WTC11 (cell line): ENCODE results near the gene PIM1. TPM values are rescaled to one million over a fixed set of nuclear protein-coding genes. Genes with fewer than 3 reads are reported as not detected.

ENCODE experiments used
- ATAC-seq: fragments of 200-7000 bp; cut with Tn5 transposase; 2 replicates; pipeline ENCODE4 v1.10.0; 2021; ENCODE audit warnings: mild to moderate bottlenecking, moderate library complexity
- CTCF ChIA-PET: fragments of 300-600 bp; sonication (Branson Sonifier 250); formaldehyde crosslinking; loops from one replicate; lab custom pipeline; 2021; ENCODE audit warnings: antibody characterized with exemption; lab: Charles Lee
- POLR2A ChIA-PET: fragments of 350-600 bp; sonication (Branson Sonifier 250); formaldehyde crosslinking; loops from one replicate; lab custom pipeline; 2021; ENCODE audit warnings: antibody characterized with exemption; lab: Charles Lee
- DNase-seq: peaks from one replicate; pipeline ENCODE4 v3.0.0; 2021; ENCODE audit warnings: low spot score
- H3K27ac Mint-ChIP-seq: 2 replicates; pipeline ENCODE4 v1.8.0; 2021; ENCODE audit warnings: mixed read lengths
- H3K27me3 Mint-ChIP-seq: 2 replicates; pipeline ENCODE4 v1.8.0; 2021; ENCODE audit warnings: low read depth, mild to moderate bottlenecking, moderate library complexity, mixed read lengths
- H3K36me3 Mint-ChIP-seq: 2 replicates; pipeline ENCODE4 v1.8.0; 2021; ENCODE audit warnings: mixed read lengths
- H3K4me1 Mint-ChIP-seq: 2 replicates; pipeline ENCODE4 v1.8.0; 2022; ENCODE audit warnings: mixed read lengths
- H3K4me3 Mint-ChIP-seq: 2 replicates; pipeline ENCODE4 v1.8.0; 2021; ENCODE audit warnings: mild to moderate bottlenecking, moderate library complexity, mixed read lengths
- H3K9me3 Mint-ChIP-seq: 2 replicates; pipeline ENCODE4 v1.8.0; 2021; ENCODE audit warnings: mixed read lengths
- ERG ChIP-seq: fragments of 250-450 bp; sonication (Bioruptor Pico); IDR thresholded peaks from 2 replicates; pipeline ENCODE4 v1.8.0; 2021; ENCODE audit warnings: mild to moderate bottlenecking
- ETV6 ChIP-seq: sonication (generic); formaldehyde crosslinking; IDR thresholded peaks from 2 replicates; pipeline ENCODE4 v1.8.1; 2022; ENCODE audit warnings: mild to moderate bottlenecking, missing genetic modification reagents
- FOXK1 ChIP-seq: sonication (generic); formaldehyde crosslinking; IDR thresholded peaks from 2 replicates; pipeline ENCODE4 v1.8.0; 2022; ENCODE audit warnings: mild to moderate bottlenecking, moderate library complexity, missing genetic modification reagents
- IRF1 ChIP-seq: sonication (generic); formaldehyde crosslinking; IDR thresholded peaks from 2 replicates; pipeline ENCODE4 v1.8.0; 2023; ENCODE audit warnings: missing genetic modification reagents
- IRF2 ChIP-seq: sonication (generic); formaldehyde crosslinking; IDR thresholded peaks from 2 replicates; pipeline ENCODE4 v1.8.0; 2022; ENCODE audit warnings: low read depth, missing genetic modification reagents, borderline replicate concordance
- JUN ChIP-seq: sonication (generic); formaldehyde crosslinking; IDR thresholded peaks from 2 replicates; pipeline ENCODE4 v1.8.0; 2023; ENCODE audit warnings: mild to moderate bottlenecking, missing genetic modification reagents
- NFE2L1 ChIP-seq: sonication (generic); formaldehyde crosslinking; IDR thresholded peaks from 2 replicates; pipeline ENCODE4 v1.8.1; 2023; ENCODE audit warnings: missing genetic modification reagents
- NFYB ChIP-seq: sonication (generic); formaldehyde crosslinking; conservative IDR thresholded peaks from 2 replicates; pipeline ENCODE4 v1.8.0; 2022; ENCODE audit warnings: low read depth, missing genetic modification reagents
- PRRX2 ChIP-seq: fragments of 250-450 bp; sonication (Bioruptor Pico); IDR thresholded peaks from 2 replicates; pipeline ENCODE4 v1.8.0; 2021; ENCODE audit warnings: mild to moderate bottlenecking
- TCF7 ChIP-seq: sonication (generic); formaldehyde crosslinking; IDR thresholded peaks from 2 replicates; pipeline ENCODE4 v1.8.0; 2022; ENCODE audit warnings: mild to moderate bottlenecking, low read depth, missing genetic modification reagents, moderate library complexity
- ZNF396 ChIP-seq: fragments of 250-450 bp; sonication (Bioruptor Pico); IDR thresholded peaks from 2 replicates; pipeline ENCODE4 v1.8.0; 2021; ENCODE audit warnings: mild to moderate bottlenecking, moderate library complexity, borderline replicate concordance
- ZNF416 ChIP-seq: fragments of 250-450 bp; sonication (Bioruptor Pico); IDR thresholded peaks from 2 replicates; pipeline ENCODE4 v1.9.0; 2021; ENCODE audit warnings: mild to moderate bottlenecking, inconsistent platforms
- ZNF423 ChIP-seq: fragments of 250-450 bp; sonication (Bioruptor Pico); IDR thresholded peaks from 2 replicates; pipeline ENCODE4 v2.1.2; 2022; ENCODE audit warnings: mild to moderate bottlenecking, moderate library complexity
- total RNA-seq: library from RNA; stranded (reverse); gene quantifications from 3 replicates; pipeline ENCODE4 v1.2.3, GENCODE V29; 2021
- TF ChIP-seq, protein P1 (sequence below): fragments of 250-450 bp; sonication (Bioruptor Pico); IDR thresholded peaks from 2 replicates; pipeline ENCODE4 v1.9.0; 2021; ENCODE audit warnings: mild to moderate bottlenecking, borderline replicate concordance
- TF ChIP-seq, protein P2 (sequence below): sonication (generic); formaldehyde crosslinking; IDR thresholded peaks from 2 replicates; pipeline ENCODE4 v1.8.0; 2022; ENCODE audit warnings: mild to moderate bottlenecking, missing genetic modification reagents
- TF ChIP-seq, protein P3 (sequence below): sonication (generic); formaldehyde crosslinking; IDR thresholded peaks from 2 replicates; pipeline ENCODE4 v1.8.0; 2023; ENCODE audit warnings: missing genetic modification reagents, mild to moderate bottlenecking, borderline replicate concordance

The PIM1 gene
- total RNA-seq, 1 experiment from 2014 or later, result 64.7 TPM

DNA sequence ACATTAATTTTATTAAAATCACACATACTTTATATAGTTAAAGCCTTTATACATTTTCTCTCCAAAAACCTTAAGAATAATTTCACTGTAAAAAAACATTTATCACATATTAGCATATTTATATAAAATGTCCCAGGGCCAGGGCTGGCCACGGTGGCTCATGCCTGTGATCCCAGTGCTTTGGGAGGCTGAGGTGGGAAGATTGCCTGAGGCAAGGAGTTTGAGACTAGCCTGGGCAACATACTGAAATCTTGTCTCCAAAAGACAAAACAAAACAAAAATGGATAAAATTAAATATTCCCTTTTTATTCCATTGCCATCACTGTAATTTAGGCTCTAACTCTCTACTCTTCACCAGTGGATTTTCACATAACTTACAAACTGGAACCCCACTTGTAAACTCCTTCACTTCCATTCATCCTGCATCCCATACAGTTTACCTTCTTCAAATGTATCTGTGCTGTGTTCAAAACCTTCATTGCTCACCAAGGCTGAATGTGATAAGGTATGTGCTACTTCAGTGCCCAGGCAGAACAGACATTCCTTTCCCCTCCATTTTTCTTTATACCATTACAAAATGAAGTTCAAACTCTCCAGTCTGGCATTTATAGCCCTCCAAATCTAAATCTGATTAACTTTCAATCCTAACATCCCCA is 42.9 kb upstream of the PIM1 start:
- ATAC-seq (no peak), DNase-seq (no peak)
- ChIA-PET POLR2A (interaction anchor here (1.0 to 3.3 kb wide), 10 partner anchors 8 to 141 kb away, joined by 3 to 53 read pairs (median 14); partner anchors contain the start of genes MTCH1 and PIM1), CTCF (interaction anchor here (1.2 to 3.8 kb wide), 8 partner anchors 10 to 84 kb away, joined by 3 to 29 read pairs (median 8); partner anchors contain the start of gene PIM1)
- TF ChIP-seq NFE2L1 (no peak), TCF7 (CRISPR knock-in tag) (no peak), NFYB (CRISPR knock-in tag) (no peak), PRRX2 (CRISPR knock-in tag) (no peak), ZNF396 (no peak), IRF1 (CRISPR knock-in tag) (no peak), ETV6 (CRISPR knock-in tag) (no peak), FOXK1 (CRISPR knock-in tag) (no peak), IRF2 (CRISPR knock-in tag) (no peak), ZNF423 (CRISPR knock-in tag) (no peak), ZNF416 (no peak), JUN (no peak), ERG (no peak)
- TF ChIP-seq, protein P1, sequence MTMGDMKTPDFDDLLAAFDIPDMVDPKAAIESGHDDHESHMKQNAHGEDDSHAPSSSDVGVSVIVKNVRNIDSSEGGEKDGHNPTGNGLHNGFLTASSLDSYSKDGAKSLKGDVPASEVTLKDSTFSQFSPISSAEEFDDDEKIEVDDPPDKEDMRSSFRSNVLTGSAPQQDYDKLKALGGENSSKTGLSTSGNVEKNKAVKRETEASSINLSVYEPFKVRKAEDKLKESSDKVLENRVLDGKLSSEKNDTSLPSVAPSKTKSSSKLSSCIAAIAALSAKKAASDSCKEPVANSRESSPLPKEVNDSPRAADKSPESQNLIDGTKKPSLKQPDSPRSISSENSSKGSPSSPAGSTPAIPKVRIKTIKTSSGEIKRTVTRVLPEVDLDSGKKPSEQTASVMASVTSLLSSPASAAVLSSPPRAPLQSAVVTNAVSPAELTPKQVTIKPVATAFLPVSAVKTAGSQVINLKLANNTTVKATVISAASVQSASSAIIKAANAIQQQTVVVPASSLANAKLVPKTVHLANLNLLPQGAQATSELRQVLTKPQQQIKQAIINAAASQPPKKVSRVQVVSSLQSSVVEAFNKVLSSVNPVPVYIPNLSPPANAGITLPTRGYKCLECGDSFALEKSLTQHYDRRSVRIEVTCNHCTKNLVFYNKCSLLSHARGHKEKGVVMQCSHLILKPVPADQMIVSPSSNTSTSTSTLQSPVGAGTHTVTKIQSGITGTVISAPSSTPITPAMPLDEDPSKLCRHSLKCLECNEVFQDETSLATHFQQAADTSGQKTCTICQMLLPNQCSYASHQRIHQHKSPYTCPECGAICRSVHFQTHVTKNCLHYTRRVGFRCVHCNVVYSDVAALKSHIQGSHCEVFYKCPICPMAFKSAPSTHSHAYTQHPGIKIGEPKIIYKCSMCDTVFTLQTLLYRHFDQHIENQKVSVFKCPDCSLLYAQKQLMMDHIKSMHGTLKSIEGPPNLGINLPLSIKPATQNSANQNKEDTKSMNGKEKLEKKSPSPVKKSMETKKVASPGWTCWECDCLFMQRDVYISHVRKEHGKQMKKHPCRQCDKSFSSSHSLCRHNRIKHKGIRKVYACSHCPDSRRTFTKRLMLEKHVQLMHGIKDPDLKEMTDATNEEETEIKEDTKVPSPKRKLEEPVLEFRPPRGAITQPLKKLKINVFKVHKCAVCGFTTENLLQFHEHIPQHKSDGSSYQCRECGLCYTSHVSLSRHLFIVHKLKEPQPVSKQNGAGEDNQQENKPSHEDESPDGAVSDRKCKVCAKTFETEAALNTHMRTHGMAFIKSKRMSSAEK (CRISPR knock-in tag), result no peak
- TF ChIP-seq, protein P2, sequence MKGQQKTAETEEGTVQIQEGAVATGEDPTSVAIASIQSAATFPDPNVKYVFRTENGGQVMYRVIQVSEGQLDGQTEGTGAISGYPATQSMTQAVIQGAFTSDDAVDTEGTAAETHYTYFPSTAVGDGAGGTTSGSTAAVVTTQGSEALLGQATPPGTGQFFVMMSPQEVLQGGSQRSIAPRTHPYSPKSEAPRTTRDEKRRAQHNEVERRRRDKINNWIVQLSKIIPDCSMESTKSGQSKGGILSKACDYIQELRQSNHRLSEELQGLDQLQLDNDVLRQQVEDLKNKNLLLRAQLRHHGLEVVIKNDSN (CRISPR knock-in tag), result no peak
- TF ChIP-seq, protein P3, sequence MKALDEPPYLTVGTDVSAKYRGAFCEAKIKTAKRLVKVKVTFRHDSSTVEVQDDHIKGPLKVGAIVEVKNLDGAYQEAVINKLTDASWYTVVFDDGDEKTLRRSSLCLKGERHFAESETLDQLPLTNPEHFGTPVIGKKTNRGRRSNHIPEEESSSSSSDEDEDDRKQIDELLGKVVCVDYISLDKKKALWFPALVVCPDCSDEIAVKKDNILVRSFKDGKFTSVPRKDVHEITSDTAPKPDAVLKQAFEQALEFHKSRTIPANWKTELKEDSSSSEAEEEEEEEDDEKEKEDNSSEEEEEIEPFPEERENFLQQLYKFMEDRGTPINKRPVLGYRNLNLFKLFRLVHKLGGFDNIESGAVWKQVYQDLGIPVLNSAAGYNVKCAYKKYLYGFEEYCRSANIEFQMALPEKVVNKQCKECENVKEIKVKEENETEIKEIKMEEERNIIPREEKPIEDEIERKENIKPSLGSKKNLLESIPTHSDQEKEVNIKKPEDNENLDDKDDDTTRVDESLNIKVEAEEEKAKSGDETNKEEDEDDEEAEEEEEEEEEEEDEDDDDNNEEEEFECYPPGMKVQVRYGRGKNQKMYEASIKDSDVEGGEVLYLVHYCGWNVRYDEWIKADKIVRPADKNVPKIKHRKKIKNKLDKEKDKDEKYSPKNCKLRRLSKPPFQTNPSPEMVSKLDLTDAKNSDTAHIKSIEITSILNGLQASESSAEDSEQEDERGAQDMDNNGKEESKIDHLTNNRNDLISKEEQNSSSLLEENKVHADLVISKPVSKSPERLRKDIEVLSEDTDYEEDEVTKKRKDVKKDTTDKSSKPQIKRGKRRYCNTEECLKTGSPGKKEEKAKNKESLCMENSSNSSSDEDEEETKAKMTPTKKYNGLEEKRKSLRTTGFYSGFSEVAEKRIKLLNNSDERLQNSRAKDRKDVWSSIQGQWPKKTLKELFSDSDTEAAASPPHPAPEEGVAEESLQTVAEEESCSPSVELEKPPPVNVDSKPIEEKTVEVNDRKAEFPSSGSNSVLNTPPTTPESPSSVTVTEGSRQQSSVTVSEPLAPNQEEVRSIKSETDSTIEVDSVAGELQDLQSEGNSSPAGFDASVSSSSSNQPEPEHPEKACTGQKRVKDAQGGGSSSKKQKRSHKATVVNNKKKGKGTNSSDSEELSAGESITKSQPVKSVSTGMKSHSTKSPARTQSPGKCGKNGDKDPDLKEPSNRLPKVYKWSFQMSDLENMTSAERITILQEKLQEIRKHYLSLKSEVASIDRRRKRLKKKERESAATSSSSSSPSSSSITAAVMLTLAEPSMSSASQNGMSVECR (CRISPR knock-in tag), result no peak
- H3K4me1 Mint-ChIP-seq, result peaks cover 85% of the 10 kb centered on the region
- H3K27ac Mint-ChIP-seq, result peak overlapping the region; percentile 99
- no peaks in the 10 kb centered on the region for H3K9me3 Mint-ChIP-seq
- H3K4me3 Mint-ChIP-seq, result peak overlapping the region; percentile 73
- no peaks in the 10 kb centered on the region for H3K27me3 Mint-ChIP-seq
- H3K36me3 Mint-ChIP-seq, result peaks cover 19% of the 10 kb centered on the region
